OCI-LY3 (cell line): Measurements from ENCODE around the gene PVALB.

Source experiments
- H2AFZ ChIP-seq: fragments of 200-600, 300-600 bp; shearing (Covaris generic); 2 replicates; pipeline ENCODE4 v1.6.0; 2014; ENCODE audit warnings: antibody characterized with exemption, low read depth, low read length
- H3K27ac ChIP-seq: fragments of 200-600, 300-600 bp; sonication (generic); 2 replicates; pipeline ENCODE4 v1.5.1; 2014; ENCODE audit warnings: mild to moderate bottlenecking, low read length, moderate library complexity, mixed read lengths
- H3K27me3 ChIP-seq: fragments of 200-600, 300-600 bp; sonication (generic); 2 replicates; pipeline ENCODE4 v1.6.1; 2014; ENCODE audit warnings: low read depth, low read length, mixed read lengths
- H3K36me3 ChIP-seq: fragments of 200-600, 300-600 bp; sonication (generic); replicated peaks from 2 replicates; pipeline ENCODE3; 2014; ENCODE audit warnings: low read depth, low read length, mixed read lengths
- H3K4me1 ChIP-seq: fragments of 300-600, 200-600 bp; sonication (generic); 2 replicates; pipeline ENCODE4 v1.6.1; 2014; ENCODE audit warnings: low read length, mixed read lengths
- H3K4me2 ChIP-seq: fragments of 200-600, 300-600 bp; sonication (generic); 2 replicates; pipeline ENCODE4 v1.6.1; 2014; ENCODE audit warnings: low read length, mixed read lengths
- H3K4me3 ChIP-seq: fragments of 300-600, 200-600 bp; sonication (generic); 2 replicates; pipeline ENCODE4 v1.5.1; 2014; ENCODE audit warnings: antibody characterized with exemption, mild to moderate bottlenecking, low read length, moderate library complexity
- H3K79me2 ChIP-seq: fragments of 300-600, 200-600 bp; shearing (Covaris generic); 2 replicates; pipeline ENCODE4 v1.6.1; 2014; ENCODE audit warnings: mild to moderate bottlenecking, low read length, mixed read lengths
- H3K9ac ChIP-seq: fragments of 300-600, 200-600 bp; shearing (Covaris generic); 2 replicates; pipeline ENCODE4 v1.6.0; 2014; ENCODE audit warnings: mild to moderate bottlenecking, low read length, moderate library complexity
- H3K9me3 ChIP-seq: fragments of 200-600, 300-600 bp; shearing (Covaris generic); 2 replicates; pipeline ENCODE4 v1.6.1; 2014; ENCODE audit warnings: low read length, mixed read lengths; ENCODE audit not compliant: insufficient read depth
- H4K20me1 ChIP-seq: fragments of 200-600, 300-600 bp; sonication (generic); 2 replicates; pipeline ENCODE4 v1.6.1; 2016; ENCODE audit warnings: low read length, mixed read lengths; ENCODE audit not compliant: insufficient read depth
- EZH2phosphoT487 ChIP-seq: fragments of 200-600 bp; shearing (Covaris generic); IDR thresholded peaks from 2 replicates; pipeline ENCODE4 v1.6.1; 2018; ENCODE audit warnings: antibody characterized with exemption, mixed run types, low read depth
- TF ChIP-seq, protein P1 (sequence below): fragments of 200-600, 300-600 bp; sonication (generic); IDR thresholded peaks from 2 replicates; pipeline ENCODE4 v1.5.1; 2014; ENCODE audit warnings: antibody characterized with exemption, low read length, low read depth

Gene PVALB

DNA sequence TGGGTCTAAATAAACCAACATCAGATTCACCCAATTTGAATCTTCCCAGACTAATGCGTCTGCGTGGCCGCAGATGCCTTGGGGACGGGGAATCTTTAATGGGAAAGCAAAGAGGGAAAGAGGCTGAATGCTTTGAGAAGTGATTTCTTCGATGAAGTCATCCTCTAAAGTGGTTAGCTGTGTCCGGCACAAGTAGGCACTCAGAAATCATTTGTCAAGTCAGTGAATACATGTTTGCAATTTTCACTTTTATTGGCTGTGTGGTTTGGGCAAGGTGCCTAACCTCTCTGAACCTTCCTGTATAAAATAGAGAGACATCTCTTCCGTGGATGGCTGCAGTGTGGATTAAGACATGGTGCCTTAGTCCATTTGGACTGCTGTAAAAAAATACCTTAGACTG lies 21.2 kb downstream of the PVALB start:
- Histone ChIP-seq H3K4me1 (peaks cover 21% of the 10 kb centered on the region), H3K9me3 (no peaks in the 10 kb centered on the region), H3K27me3 (peaks cover 11% of the 10 kb centered on the region; the same call in 1 of the 2 replicates), H3K4me3 (no peak overlapping the region), H3K4me2 (no peak overlapping the region), H3K27ac (no peak overlapping the region), H4K20me1 (no peaks in the 10 kb centered on the region), H3K36me3 (no peaks in the 10 kb centered on the region), H3K79me2 (no peaks in the 10 kb centered on the region), H3K9ac (no peak overlapping the region), H2AFZ (no peak overlapping the region)
- TF ChIP-seq EZH2phosphoT487 = no peak
- TF ChIP-seq, protein P1, sequence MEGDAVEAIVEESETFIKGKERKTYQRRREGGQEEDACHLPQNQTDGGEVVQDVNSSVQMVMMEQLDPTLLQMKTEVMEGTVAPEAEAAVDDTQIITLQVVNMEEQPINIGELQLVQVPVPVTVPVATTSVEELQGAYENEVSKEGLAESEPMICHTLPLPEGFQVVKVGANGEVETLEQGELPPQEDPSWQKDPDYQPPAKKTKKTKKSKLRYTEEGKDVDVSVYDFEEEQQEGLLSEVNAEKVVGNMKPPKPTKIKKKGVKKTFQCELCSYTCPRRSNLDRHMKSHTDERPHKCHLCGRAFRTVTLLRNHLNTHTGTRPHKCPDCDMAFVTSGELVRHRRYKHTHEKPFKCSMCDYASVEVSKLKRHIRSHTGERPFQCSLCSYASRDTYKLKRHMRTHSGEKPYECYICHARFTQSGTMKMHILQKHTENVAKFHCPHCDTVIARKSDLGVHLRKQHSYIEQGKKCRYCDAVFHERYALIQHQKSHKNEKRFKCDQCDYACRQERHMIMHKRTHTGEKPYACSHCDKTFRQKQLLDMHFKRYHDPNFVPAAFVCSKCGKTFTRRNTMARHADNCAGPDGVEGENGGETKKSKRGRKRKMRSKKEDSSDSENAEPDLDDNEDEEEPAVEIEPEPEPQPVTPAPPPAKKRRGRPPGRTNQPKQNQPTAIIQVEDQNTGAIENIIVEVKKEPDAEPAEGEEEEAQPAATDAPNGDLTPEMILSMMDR = no peak

DNA sequence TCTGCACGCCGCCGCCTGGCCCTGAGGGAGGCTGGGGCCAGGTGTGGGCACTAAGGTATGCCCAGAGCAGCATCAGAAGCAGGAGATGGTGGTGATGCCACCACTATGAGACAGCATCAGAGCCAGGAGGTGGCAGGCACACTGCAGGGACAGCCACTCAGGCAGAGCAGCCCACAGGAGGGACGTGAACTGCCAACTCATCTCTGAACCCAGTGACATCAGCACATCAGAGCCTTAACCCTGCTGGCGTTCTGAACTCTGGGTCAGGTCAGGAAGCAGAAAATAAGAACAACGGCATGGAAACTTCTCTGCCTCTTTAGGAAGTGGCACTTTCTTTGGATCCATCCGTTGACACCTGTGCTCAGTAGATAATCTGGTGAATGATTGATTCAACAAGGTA lies 26.2 kb downstream of the PVALB start:
- Histone ChIP-seq H3K9ac (peak overlapping the region; percentile 41; the same call in 1 of the 2 replicates), H3K36me3 (no peaks in the 10 kb centered on the region), H3K27me3 (peaks cover 24% of the 10 kb centered on the region; the same call in 1 of the 2 replicates), H3K9me3 (no peaks in the 10 kb centered on the region), H2AFZ (peak overlapping the region; percentile 81; the same call in 1 of the 2 replicates), H3K4me1 (peaks cover 16% of the 10 kb centered on the region), H3K27ac (no peak overlapping the region), H3K4me2 (peak overlapping the region; percentile 90), H4K20me1 (no peaks in the 10 kb centered on the region), H3K4me3 (peak overlapping the region; percentile 66), H3K79me2 (no peaks in the 10 kb centered on the region)
- TF ChIP-seq, protein P1 = peak; percentile 81
- TF ChIP-seq EZH2phosphoT487 = no peak

DNA sequence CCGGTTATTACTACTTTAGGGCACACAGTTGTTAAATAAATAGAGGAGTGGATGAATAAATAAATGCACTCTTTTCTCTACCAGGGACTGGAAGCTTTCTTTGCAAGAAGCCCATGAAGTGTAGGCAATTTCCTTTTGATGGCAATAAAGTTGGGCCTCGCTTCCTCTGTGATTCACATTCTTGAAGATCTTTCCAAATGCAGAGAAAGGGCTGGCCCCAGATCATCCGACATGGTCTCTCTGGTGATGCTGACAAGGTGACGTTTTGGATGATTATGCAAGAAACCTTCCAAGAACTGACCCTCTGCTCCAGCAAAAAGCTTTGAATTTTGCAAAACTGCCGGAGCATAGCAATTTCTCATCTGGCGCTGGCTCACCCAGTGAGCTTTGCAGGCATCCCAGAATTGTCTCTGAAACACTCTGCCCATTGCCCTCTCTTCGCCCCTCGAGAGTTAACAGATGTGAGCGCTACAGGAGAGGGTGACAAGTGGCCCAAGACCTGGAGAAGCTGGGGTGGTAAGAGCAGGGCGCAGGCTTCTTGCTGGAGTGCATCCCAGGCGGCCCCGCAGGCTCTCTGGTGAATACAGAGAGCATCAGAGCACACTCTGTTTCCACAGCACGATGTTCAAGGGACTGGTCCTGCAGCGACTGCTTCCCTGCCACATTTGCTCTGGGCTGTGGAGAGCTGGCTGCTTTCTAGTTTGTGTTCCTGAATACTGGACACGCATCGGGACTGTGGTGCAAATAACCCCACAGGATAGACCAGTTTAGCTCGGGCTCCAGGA lies 29.4 kb downstream of the PVALB start:
- Histone ChIP-seq H3K27me3 (peaks cover 22% of the 10 kb centered on the region; the same call in 1 of the 2 replicates), H3K4me3 (no peak overlapping the region), H3K4me1 (peaks cover 17% of the 10 kb centered on the region), H3K36me3 (no peaks in the 10 kb centered on the region), H3K79me2 (no peaks in the 10 kb centered on the region), H3K4me2 (no peak overlapping the region), H3K9ac (no peak overlapping the region), H3K27ac (no peak overlapping the region), H4K20me1 (no peaks in the 10 kb centered on the region), H3K9me3 (no peaks in the 10 kb centered on the region), H2AFZ (no peak overlapping the region)
- no peak for TF ChIP-seq EZH2phosphoT487
- TF ChIP-seq, protein P1 = no peak

DNA sequence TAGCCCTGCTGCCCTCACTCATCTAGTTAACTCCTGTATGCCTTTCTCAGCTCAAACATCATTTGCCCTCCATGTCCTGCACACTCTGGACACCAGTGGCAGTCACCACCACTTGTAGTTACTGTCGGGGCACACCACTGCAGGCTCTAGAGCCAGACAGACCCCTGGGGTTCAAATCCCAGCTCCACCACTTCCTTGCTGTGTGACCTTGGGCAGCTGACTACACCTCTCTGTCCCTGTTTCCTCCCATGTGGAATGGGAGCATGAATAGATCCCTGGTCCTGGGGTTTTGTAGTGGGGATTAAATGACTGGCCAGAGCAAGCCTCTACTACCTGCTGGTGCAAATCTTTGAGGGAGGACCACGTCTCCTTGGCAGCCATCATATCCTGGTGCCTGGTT lies 33.1 kb downstream of the PVALB start:
- Histone ChIP-seq H3K27ac (no peak overlapping the region), H3K36me3 (no peaks in the 10 kb centered on the region), H3K4me2 (no peak overlapping the region), H3K4me1 (peaks cover 10% of the 10 kb centered on the region), H3K9ac (no peak overlapping the region), H2AFZ (no peak overlapping the region), H4K20me1 (no peaks in the 10 kb centered on the region), H3K4me3 (no peak overlapping the region), H3K27me3 (peaks cover 16% of the 10 kb centered on the region; the same call in 1 of the 2 replicates), H3K9me3 (no peaks in the 10 kb centered on the region), H3K79me2 (no peaks in the 10 kb centered on the region)
- TF ChIP-seq, protein P1 = no peak
- TF ChIP-seq EZH2phosphoT487 = no peak
